ENCODE data around the gene RAB5A.

RAB5A gene

GRCh38 chr3:19903649-19904048 is 43.2 kb upstream of the RAB5A start:
- Mint-ChIP-seq H3K9me3 (peaks cover 11% of the 10 kb centered on the region), H3K4me3 (no peak overlapping the region), H3K36me3 (ENCODE audit: low read depth) (no peaks in the 10 kb centered on the region), H3K27me3 (ENCODE audit: low read depth, poor library complexity) (no peaks in the 10 kb centered on the region), H3K4me1 (no peaks in the 10 kb centered on the region), H3K27ac (no peak overlapping the region)
- no peak for TF ChIP-seq CTCF (IDR thresholded peaks at IDR 0.05)
- DNase-seq: no peak

DNA sequence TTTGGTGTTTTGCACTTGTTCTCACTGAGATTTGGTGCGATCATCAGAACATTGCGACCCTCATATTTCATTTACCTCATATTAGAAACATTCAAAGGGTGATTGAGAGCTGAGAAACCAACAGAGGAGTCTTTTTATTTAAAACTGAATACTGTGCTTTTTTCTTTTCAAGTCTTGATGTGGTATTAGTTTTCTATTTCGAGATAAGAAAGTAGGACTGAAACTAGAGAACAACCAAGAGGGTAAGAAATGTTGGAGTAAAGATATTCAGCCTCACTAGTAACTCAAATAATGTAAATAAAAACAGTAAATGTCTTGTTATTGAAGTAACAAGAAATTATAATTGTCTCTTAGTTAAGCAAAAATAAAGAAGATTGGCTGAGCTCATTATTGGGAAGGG is 39.4 kb upstream of the RAB5A start:
- DNase-seq: no peak
- Mint-ChIP-seq H3K27ac (no peak overlapping the region), H3K9me3 (peaks cover 36% of the 10 kb centered on the region), H3K4me3 (no peak overlapping the region), H3K4me1 (no peaks in the 10 kb centered on the region), H3K36me3 (ENCODE audit: low read depth) (no peaks in the 10 kb centered on the region), H3K27me3 (ENCODE audit: low read depth, poor library complexity) (no peaks in the 10 kb centered on the region)
- no peak for TF ChIP-seq CTCF (IDR thresholded peaks at IDR 0.05)

DNA sequence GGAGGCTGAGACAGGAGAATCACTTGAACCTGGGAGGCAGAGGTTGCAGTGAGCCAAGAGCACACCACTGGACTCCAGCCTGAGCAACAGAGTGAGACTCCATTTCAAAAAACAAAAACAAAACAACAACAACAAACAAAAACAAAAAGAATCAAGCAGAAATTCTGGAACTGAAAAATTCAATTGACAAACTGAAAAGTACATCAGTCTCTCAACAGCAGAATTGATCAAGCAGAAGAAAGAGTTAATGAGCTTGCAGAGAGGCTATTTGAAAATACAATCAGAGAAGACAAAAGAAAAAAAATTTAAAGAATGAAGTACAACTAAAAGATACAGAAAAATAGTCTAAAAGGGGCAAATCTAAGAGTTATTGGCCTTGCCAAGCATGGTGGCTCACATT is 35.4 kb upstream of the RAB5A start:
- no peaks in the 10 kb centered on the region for H3K27me3 Mint-ChIP-seq (ENCODE audit: low read depth, poor library complexity)
- peaks cover 41% of the 10 kb centered on the region for H3K9me3 Mint-ChIP-seq
- no peak for TF ChIP-seq CTCF (IDR thresholded peaks at IDR 0.05)
- no peaks in the 10 kb centered on the region for H3K4me1 Mint-ChIP-seq
- H3K4me3 Mint-ChIP-seq: no peak overlapping the region
- no peak overlapping the region for H3K27ac Mint-ChIP-seq
- peaks cover 5% of the 10 kb centered on the region for H3K36me3 Mint-ChIP-seq (ENCODE audit: low read depth)
- no peak for DNase-seq

GRCh38 chr3:19917167-19917566 is 29.7 kb upstream of the RAB5A start:
- H3K9me3 Mint-ChIP-seq: peaks cover 19% of the 10 kb centered on the region
- no peaks in the 10 kb centered on the region for H3K4me1 Mint-ChIP-seq
- H3K4me3 Mint-ChIP-seq: no peak overlapping the region
- no peak for TF ChIP-seq CTCF (IDR thresholded peaks at IDR 0.05)
- DNase-seq: no peak
- peaks cover 5% of the 10 kb centered on the region for H3K36me3 Mint-ChIP-seq (ENCODE audit: low read depth)
- H3K27me3 Mint-ChIP-seq (ENCODE audit: low read depth, poor library complexity): peaks cover 6% of the 10 kb centered on the region
- no peak overlapping the region for H3K27ac Mint-ChIP-seq

GRCh38 chr3:19920401-19921080 is 26.4 kb upstream of the RAB5A start:
- DNase-seq: no peak
- Mint-ChIP-seq H3K4me1 (no peaks in the 10 kb centered on the region), H3K9me3 (no peaks in the 10 kb centered on the region), H3K27ac (no peak overlapping the region), H3K27me3 (ENCODE audit: low read depth, poor library complexity) (peaks cover 6% of the 10 kb centered on the region), H3K4me3 (no peak overlapping the region), H3K36me3 (ENCODE audit: low read depth) (no peaks in the 10 kb centered on the region)
- TF ChIP-seq CTCF (IDR thresholded peaks at IDR 0.05): no peak

DNA sequence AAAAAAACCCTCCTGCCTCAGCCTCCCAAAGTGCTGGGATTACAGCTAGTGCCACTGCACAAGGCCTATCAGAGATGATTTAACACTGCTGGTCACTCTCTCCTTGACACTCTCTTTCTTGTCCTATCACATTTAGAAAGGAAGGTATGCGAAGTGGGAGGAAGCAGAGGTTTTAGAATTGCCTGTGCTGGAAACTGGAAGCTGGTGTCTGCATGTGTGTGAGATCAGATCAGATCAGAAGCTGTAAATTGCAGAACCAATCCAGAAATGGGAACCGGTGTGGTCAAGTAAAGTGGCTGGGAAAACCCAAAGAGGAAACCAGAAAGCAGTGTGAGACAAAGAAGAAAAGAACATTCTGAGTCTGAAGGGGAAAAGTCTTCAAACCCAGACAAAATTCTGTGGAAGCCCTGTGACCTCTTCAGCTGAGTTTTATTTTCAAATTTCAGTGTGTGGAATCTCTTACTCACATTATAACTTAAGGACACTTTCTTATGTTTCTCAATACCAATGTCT is 15.7 kb upstream of the RAB5A start:
- no peak for DNase-seq
- TF ChIP-seq CTCF (IDR thresholded peaks at IDR 0.05): no peak
- Mint-ChIP-seq H3K9me3 (no peaks in the 10 kb centered on the region), H3K27me3 (ENCODE audit: low read depth, poor library complexity) (peaks cover 12% of the 10 kb centered on the region), H3K36me3 (ENCODE audit: low read depth) (no peaks in the 10 kb centered on the region), H3K4me1 (peaks cover 17% of the 10 kb centered on the region), H3K4me3 (no peak overlapping the region), H3K27ac (peak overlapping the region; percentile 68)
